Neural cell (in vitro differentiated cells): ENCODE data around the gene MYOG. TPM values are rescaled to one million over a fixed set of nuclear protein-coding genes. Genes with fewer than 3 reads are reported as not detected.

ENCODE experiments used
- H2AFZ ChIP-seq: fragments of 200-600, 300-800 bp; sonication (generic), shearing (Covaris generic); 2 replicates; pipeline ENCODE4 v1.6.0; 2014; ENCODE audit warnings: low read depth, mild to moderate bottlenecking, antibody characterized with exemption, low read length, moderate library complexity
- H3F3A ChIP-seq: fragments of 200-600 bp; shearing (Covaris generic); 2 replicates; pipeline ENCODE4 v1.6.1; 2016; ENCODE audit warnings: mild to moderate bottlenecking, moderate library complexity, mixed read lengths, antibody characterized with exemption, low read length; ENCODE audit not compliant: insufficient read depth, poor library complexity, severe bottlenecking
- H3K27ac ChIP-seq: fragments of 200-600, 300-800 bp; sonication (generic), shearing (Covaris generic); 2 replicates; pipeline ENCODE4 v1.5.1; 2014; ENCODE audit warnings: mild to moderate bottlenecking, low read length, moderate library complexity
- H3K27me3 ChIP-seq: fragments of 300-800, 200-600 bp; sonication (generic), shearing (Covaris generic); 2 replicates; pipeline ENCODE4 v1.6.0; 2014; ENCODE audit warnings: mild to moderate bottlenecking, low read depth, low read length, moderate library complexity; ENCODE audit not compliant: insufficient read depth
- H3K36me3 ChIP-seq: fragments of 300-800, 200-600 bp; sonication (generic), shearing (Covaris generic); 2 replicates; pipeline ENCODE4 v1.5.1; 2014; ENCODE audit warnings: mild to moderate bottlenecking, antibody characterized with exemption, low read length, moderate library complexity; ENCODE audit not compliant: insufficient read depth
- H3K4me2 ChIP-seq: fragments of 300-800, 200-600 bp; sonication (generic), shearing (Covaris generic); 2 replicates; pipeline ENCODE4 v1.6.0; 2014; ENCODE audit warnings: mild to moderate bottlenecking, low read length
- H3K4me3 ChIP-seq: fragments of 300-800, 200-600 bp; sonication (generic), shearing (Covaris generic); 2 replicates; pipeline ENCODE4 v1.5.1; 2014; ENCODE audit warnings: mild to moderate bottlenecking, low read length, moderate library complexity
- H3K79me2 ChIP-seq: fragments of 200-600 bp; shearing (Covaris generic); replicated peaks from 2 replicates; pipeline ENCODE4 v1.6.0; 2014; ENCODE audit warnings: mild to moderate bottlenecking, low read length, moderate library complexity; ENCODE audit not compliant: insufficient read depth
- H3K9ac ChIP-seq: fragments of 300-800, 200-600 bp; sonication (generic), shearing (Covaris generic); 2 replicates; pipeline ENCODE4 v1.6.1; 2016; ENCODE audit warnings: mild to moderate bottlenecking, low read length, mixed read lengths
- H3K9me2 ChIP-seq: fragments of 200-600 bp; shearing (Covaris generic); 2 replicates; pipeline ENCODE4 v1.6.1; 2016; ENCODE audit warnings: mild to moderate bottlenecking, low read length, mixed read lengths; ENCODE audit not compliant: insufficient read depth
- H3K9me3 ChIP-seq: fragments of 200-600, 300-800 bp; sonication (generic), shearing (Covaris generic); 2 replicates; pipeline ENCODE4 v1.6.1; 2016; ENCODE audit warnings: mild to moderate bottlenecking, mixed run types, low read length, moderate library complexity, mixed read lengths
- H4K20me1 ChIP-seq: fragments of 200-600 bp; shearing (Covaris generic); 2 replicates; pipeline ENCODE4 v1.6.1; 2016; ENCODE audit warnings: mild to moderate bottlenecking, mixed run types; ENCODE audit not compliant: insufficient read depth
- CTCF ChIP-seq: fragments of 450-650 bp; IDR thresholded peaks from 2 replicates; pipeline ENCODE4 v1.5.1; 2014; ENCODE audit warnings: antibody characterized with exemption, mild to moderate bottlenecking, moderate library complexity; ENCODE audit not compliant: poor library complexity, severe bottlenecking
- EP300 ChIP-seq: fragments of 450-650 bp; conservative IDR thresholded peaks from 2 replicates; pipeline ENCODE4 v1.6.1; 2014; ENCODE audit warnings: antibody characterized with exemption, mild to moderate bottlenecking, moderate library complexity; ENCODE audit not compliant: poor library complexity, severe bottlenecking
- EZH2 ChIP-seq: fragments of 200-600, 300-800 bp; shearing (Covaris generic), sonication (generic); IDR thresholded peaks from 2 replicates; pipeline ENCODE4 v1.6.1; 2014; ENCODE audit warnings: antibody characterized with exemption, low read length, borderline replicate concordance, mild to moderate bottlenecking; ENCODE audit not compliant: insufficient read depth, poor library complexity, severe bottlenecking
- MXI1 ChIP-seq: fragments of 450-650 bp; conservative IDR thresholded peaks from 2 replicates; pipeline ENCODE4 v1.6.1; 2014; ENCODE audit warnings: antibody characterized with exemption, mild to moderate bottlenecking; ENCODE audit not compliant: poor library complexity, severe bottlenecking
- POLR2AphosphoS5 ChIP-seq: IDR thresholded peaks from 2 replicates; pipeline ENCODE4 v1.6.1; 2012
- RAD21 ChIP-seq: fragments of 450-650 bp; conservative IDR thresholded peaks from 2 replicates; pipeline ENCODE4 v1.6.1; 2014; ENCODE audit warnings: antibody characterized with exemption, mild to moderate bottlenecking, moderate library complexity
- SMC3 ChIP-seq: fragments of 450-650 bp; conservative IDR thresholded peaks from 2 replicates; pipeline ENCODE4 v1.6.1; 2014; ENCODE audit warnings: antibody characterized with exemption, mild to moderate bottlenecking, moderate library complexity; ENCODE audit not compliant: poor library complexity
- TAF1 ChIP-seq: IDR thresholded peaks from 2 replicates; pipeline ENCODE4 v1.6.1; 2012; ENCODE audit warnings: low read depth
- polyA plus RNA-seq: library from polyadenylated mRNA; depleted of rRNA; stranded (reverse); fragments of >200 nt; gene quantifications from 2 replicates; pipeline ENCODE4 v1.2.3, GENCODE V29; 2014
- TF ChIP-seq, protein P1 (sequence below): IDR thresholded peaks from 2 replicates; pipeline ENCODE4 v1.6.1; 2012; ENCODE audit warnings: borderline replicate concordance

MYOG gene
- polyA plus RNA-seq, 1 donor from 2014 or later = not detected

DNA sequence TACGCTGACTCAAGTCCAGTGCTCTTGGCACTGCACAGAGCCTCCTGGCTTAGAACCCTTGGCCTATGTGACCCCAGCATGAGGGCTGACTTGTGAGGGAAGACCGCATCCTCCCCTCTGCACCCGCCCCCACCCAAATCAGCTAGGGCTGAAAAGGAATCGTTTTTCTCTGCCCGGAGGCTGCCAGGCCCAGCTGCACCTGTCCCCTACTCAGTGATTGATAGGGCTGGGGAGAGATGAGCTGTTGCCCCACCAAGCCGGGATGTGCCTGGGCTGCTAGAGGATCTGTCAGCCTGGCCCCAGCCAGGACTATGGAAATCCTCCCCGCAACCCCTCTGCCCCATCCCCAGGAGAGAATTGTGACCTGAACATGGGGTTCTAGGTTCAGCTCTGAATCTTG, 20.6 kb downstream of the MYOG start:
- Histone ChIP-seq H3K27me3 (no peaks in the 10 kb centered on the region), H3K9me3 (no peaks in the 10 kb centered on the region), H3K27ac (no peak overlapping the region), H3K36me3 (no peaks in the 10 kb centered on the region), H3K79me2 (no peaks in the 10 kb centered on the region), H4K20me1 (no peaks in the 10 kb centered on the region), H3K4me3 (no peak overlapping the region), H3F3A (no peaks in the 10 kb centered on the region), H3K9ac (no peak overlapping the region), H3K9me2 (no peaks in the 10 kb centered on the region), H3K4me2 (no peak overlapping the region), H2AFZ (no peak overlapping the region)
- TF ChIP-seq MXI1 (no peak), RAD21 (no peak), TAF1 (no peak), EZH2 (no peak), SMC3 (no peak), POLR2AphosphoS5 (no peak), EP300 (no peak), CTCF (no peak)
- TF ChIP-seq, protein P1, sequence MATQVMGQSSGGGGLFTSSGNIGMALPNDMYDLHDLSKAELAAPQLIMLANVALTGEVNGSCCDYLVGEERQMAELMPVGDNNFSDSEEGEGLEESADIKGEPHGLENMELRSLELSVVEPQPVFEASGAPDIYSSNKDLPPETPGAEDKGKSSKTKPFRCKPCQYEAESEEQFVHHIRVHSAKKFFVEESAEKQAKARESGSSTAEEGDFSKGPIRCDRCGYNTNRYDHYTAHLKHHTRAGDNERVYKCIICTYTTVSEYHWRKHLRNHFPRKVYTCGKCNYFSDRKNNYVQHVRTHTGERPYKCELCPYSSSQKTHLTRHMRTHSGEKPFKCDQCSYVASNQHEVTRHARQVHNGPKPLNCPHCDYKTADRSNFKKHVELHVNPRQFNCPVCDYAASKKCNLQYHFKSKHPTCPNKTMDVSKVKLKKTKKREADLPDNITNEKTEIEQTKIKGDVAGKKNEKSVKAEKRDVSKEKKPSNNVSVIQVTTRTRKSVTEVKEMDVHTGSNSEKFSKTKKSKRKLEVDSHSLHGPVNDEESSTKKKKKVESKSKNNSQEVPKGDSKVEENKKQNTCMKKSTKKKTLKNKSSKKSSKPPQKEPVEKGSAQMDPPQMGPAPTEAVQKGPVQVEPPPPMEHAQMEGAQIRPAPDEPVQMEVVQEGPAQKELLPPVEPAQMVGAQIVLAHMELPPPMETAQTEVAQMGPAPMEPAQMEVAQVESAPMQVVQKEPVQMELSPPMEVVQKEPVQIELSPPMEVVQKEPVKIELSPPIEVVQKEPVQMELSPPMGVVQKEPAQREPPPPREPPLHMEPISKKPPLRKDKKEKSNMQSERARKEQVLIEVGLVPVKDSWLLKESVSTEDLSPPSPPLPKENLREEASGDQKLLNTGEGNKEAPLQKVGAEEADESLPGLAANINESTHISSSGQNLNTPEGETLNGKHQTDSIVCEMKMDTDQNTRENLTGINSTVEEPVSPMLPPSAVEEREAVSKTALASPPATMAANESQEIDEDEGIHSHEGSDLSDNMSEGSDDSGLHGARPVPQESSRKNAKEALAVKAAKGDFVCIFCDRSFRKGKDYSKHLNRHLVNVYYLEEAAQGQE = no peak

GRCh38 chr1:203063287-203063686, 22.5 kb downstream of the MYOG start:
- H3K9me2 ChIP-seq = no peaks in the 10 kb centered on the region
- no peak overlapping the region for H3K9ac ChIP-seq
- no peak overlapping the region for H3K4me2 ChIP-seq
- TF ChIP-seq, protein P1 = no peak
- no peak for TF ChIP-seq TAF1
- no peaks in the 10 kb centered on the region for H3K27me3 ChIP-seq
- no peaks in the 10 kb centered on the region for H4K20me1 ChIP-seq
- no peaks in the 10 kb centered on the region for H3K79me2 ChIP-seq
- H3K27ac ChIP-seq = no peak overlapping the region
- no peaks in the 10 kb centered on the region for H3K9me3 ChIP-seq
- H3F3A ChIP-seq = no peaks in the 10 kb centered on the region
- H2AFZ ChIP-seq = no peak overlapping the region
- H3K4me3 ChIP-seq = no peak overlapping the region
- H3K36me3 ChIP-seq = no peaks in the 10 kb centered on the region
